HTR-8/SVneo (cell line): Measurements from ENCODE around the gene CDH4.
"Not testable (repeated sequence)": the region's sequence is repeated elsewhere in the genome, so short reads cannot be mapped to it uniquely, and the experiment has no call there.

Experiments used
- DNase-seq: peaks from one replicate; pipeline ENCODE4 v3.0.0; 2011; ENCODE audit warnings: low spot score, mixed read lengths; ENCODE audit not compliant: insufficient read length
- FAIRE-seq: peaks from 2 replicates; lab custom pipeline; 2011; peaks lifted over from hg19 to GRCh38; lab: Jason Lieb, UNC

Gene CDH4

GRCh38 chr20:61443443-61444126 is 191.5 kb downstream of the CDH4 start:
- FAIRE-seq: no peak
- DNase-seq: no peak

DNA sequence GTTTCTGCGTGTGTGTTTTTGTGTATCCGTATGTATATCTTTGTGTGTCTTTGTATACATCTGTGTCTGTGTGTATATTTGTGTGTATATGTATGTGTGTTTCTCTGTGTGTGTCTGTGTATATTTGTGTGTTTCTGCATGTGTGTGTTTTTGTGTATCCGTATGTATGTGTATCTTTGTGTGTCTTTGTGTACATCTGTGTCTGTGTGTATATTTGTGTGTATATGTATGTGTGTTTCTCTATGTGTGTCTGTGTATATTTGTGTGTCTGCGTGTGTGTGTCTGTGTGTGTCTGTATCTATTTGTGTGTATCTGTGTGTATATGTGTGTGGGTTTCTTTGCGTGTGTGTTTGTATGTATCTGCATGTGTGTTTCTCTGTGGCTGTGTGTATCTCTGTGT is 192.6 kb downstream of the CDH4 start:
- FAIRE-seq: no peak
- DNase-seq: no peak

- no peak for DNase-seq
- FAIRE-seq: no peak
Measured at GRCh38 chr20:61445138-61445537, 193.1 kb downstream of the CDH4 start.

DNA sequence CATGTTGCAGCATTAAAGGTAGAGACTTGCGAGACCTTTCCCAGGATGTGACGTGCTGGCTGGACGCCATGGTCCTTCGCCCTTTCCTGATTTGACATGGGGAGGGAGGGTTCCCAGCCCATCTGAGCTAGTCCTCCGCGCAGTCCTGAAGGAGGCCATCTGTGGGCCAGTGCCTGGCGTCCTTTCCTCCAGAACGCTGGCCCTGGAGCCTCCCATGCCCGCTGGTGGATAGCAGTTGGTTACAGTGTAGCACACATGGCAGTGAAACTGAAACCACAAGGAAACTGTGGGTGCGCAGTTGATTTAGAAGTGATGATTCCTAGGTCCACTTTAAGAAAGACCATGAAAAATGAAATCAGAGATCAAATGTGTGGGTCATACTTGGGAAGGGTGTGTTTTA is 193.7 kb downstream of the CDH4 start:
- FAIRE-seq: peak; percentile 67

DNA sequence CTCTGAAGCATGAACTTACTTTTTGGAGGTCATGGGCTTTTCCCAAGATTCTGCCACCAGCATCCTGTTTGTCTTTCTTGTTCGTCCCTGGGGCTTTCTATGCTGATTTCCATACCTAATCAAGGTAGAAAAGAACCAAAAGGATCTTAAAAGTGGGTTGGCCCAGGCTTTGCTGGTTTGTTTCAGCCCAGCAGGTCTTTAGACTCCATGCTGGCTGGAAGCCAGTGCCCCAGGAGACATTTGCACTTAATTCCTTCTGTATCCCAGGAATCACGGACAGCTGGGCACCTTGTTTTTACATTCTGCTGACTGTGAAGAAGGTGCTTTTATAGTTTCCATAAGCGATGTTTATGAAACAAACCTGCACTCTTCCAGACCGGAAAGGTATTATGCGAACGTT is 195.9 kb downstream of the CDH4 start:
- FAIRE-seq: no peak
- DNase-seq: no peak

More for the DNA sequence above, 193.7 kb downstream of the CDH4 start:
- no peak for DNase-seq

- FAIRE-seq (no peak), DNase-seq (no peak)
Measured at GRCh38 chr20:61448386-61448785, 196.3 kb downstream of the CDH4 start.

DNA sequence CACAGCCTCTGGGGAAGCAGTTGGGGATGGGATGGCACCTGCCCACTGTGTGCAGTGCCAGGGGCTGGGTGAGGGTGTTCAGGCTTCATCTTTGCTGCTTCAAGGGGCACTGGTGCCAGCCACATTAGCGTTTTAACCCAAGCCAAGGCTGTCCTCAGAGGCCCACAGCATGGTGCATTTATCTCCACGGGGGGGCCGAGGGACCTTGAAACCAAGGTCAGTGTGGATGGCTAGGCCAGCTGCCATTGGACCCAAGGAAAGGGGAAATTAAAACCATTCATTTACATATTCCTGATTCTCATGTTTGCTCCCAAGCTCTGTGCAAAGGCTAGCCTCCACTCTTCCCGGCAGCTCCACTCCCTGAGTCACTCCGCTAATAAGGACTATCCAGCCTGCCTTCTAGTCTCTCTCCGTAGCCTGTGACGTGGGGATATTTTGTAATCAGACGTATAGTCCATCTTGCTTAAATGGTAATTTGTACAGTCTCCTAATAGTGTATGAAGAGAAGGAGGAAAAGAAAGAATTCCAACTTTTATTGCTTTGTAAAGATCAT is 197.1 kb downstream of the CDH4 start:
- FAIRE-seq (peak; percentile 49), DNase-seq (no peak)

DNA sequence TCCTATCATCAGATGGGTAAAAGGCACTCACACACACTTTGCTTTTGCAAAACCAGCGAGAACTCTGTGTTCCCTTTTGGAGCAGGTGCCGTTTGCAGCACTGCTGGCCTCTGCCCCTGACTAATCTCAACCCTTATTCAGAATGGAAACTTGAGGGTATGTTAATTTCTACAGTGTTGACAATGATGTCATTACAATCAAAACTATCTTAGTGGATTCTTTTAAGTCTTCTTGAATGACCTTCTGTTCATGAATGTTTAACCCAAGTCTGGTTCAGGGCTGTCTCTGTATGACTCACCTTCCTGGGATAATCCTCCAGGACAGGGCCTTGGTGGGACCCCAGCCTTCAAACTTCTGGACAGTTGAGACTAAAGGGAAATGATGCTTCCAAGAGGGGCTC is 197.9 kb downstream of the CDH4 start:
- FAIRE-seq (no peak), DNase-seq (no peak)

DNA sequence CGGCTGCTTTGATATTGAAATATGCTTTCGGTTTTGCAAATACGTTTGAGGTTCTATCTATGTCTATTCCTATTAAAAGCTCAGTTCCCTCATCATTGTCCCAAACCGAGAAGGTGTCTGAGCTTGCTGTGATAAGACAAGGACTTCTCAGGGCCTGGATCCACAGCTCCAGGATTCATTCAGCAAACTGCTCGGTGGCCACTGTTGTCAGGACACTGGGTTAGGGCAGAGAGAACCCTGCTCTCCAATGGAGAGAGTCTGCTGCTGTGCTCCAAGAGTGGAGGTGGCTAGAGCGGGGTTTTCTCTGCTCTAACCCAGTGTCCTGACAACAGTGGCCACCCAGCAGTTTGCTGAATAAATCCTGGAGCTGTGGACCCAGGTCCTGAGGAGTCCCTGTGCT is 198.5 kb downstream of the CDH4 start:
- FAIRE-seq (no peak), DNase-seq (no peak)

GRCh38 chr20:61451009-61451408 is 198.9 kb downstream of the CDH4 start:
- no peak for FAIRE-seq

GRCh38 chr20:61451953-61452352 is 199.9 kb downstream of the CDH4 start:
- FAIRE-seq (no peak), DNase-seq (no peak)

More at GRCh38 chr20:61451009-61451408, 198.9 kb downstream of the CDH4 start:
- DNase-seq: no peak

- no peak for FAIRE-seq
- DNase-seq: no peak
Measured at GRCh38 chr20:61453219-61453618, 201.2 kb downstream of the CDH4 start.

DNA sequence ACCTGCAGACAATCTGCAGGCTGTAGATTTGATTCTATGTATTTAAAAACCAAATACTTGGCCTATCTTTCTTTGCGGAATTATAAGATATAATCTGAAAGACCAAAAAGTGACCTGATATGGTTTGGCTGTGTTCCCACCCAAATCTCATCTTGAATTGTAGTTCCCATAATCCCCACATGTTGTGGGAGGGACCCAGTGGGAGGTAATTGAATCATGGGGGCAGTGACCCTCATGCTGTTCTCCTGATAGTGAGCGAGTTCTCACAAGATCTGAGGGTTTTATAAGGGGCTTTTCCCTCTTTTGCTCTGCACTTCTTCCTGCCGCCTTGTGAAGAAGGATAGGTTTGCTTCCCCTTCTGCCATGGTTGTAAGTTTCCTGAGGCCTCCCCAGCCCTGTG is 201.6 kb downstream of the CDH4 start:
- FAIRE-seq, DNase-seq: not testable (repeated sequence)

GRCh38 chr20:61454053-61454452 is 202.0 kb downstream of the CDH4 start:
- no peak for FAIRE-seq

DNA sequence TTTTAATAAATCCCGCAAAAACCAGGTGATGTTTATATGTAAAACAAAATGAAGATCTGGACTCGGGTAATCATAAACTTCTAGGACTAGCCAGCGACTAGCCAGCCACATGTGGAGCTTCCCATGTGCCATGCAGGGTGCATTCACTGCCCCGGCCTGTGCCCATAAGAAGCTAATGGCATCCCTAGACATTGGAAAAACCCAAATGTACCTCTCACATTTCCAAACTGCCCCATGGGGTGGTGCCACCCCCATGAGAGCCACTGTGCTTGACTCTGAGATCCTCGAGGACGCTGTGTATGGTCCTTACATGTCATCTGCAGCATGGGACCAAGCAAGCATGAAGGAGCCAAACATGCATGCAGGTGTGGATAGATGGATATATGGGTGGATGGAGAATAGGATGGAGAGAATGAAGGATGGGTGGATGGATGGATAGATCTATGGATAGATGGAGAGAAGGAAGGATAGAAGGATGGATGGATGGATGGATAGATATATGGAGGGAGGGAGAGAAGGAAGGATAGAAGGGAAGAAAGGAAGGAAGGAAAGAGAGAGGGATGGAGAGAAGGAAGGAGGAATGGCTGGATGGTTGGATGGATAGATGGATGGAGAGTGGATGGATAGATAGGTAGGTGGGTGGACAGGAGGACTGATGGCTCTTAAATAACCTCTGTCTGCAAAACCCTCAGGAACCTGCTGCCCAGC is 203.6 kb downstream of the CDH4 start:
- DNase-seq (no peak), FAIRE-seq (peak; percentile 36)

More at GRCh38 chr20:61454053-61454452, 202.0 kb downstream of the CDH4 start:
- DNase-seq: no peak

GRCh38 chr20:61457725-61458124 is 205.7 kb downstream of the CDH4 start:
- FAIRE-seq: peak; percentile 100
- no peak for DNase-seq

- DNase-seq: no peak
- FAIRE-seq: no peak
Measured at GRCh38 chr20:61458146-61458746, 206.2 kb downstream of the CDH4 start.

DNA sequence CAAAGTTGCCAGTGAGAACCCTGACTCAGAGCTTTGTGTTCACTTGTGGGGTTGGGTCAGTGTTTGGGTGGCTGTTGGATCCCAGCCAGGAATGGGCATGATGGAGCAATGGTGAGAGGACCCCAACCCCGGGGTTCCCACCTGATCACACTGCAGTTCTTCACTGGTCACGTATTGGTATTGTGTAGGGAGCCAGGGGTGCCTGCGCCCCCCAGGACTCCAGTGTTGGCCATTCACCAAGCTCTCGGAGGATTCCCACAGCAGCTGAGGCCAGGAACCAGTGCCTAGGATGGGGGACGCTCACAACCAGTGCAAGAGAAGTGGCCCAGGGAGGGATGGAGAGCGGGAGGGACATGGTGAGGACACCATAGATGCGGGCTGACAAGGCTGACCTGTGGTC is 207.2 kb downstream of the CDH4 start:
- DNase-seq (no peak), FAIRE-seq (peak; percentile 36)

GRCh38 chr20:61459705-61460104 is 207.6 kb downstream of the CDH4 start:
- no peak for FAIRE-seq
- DNase-seq: no peak

DNA sequence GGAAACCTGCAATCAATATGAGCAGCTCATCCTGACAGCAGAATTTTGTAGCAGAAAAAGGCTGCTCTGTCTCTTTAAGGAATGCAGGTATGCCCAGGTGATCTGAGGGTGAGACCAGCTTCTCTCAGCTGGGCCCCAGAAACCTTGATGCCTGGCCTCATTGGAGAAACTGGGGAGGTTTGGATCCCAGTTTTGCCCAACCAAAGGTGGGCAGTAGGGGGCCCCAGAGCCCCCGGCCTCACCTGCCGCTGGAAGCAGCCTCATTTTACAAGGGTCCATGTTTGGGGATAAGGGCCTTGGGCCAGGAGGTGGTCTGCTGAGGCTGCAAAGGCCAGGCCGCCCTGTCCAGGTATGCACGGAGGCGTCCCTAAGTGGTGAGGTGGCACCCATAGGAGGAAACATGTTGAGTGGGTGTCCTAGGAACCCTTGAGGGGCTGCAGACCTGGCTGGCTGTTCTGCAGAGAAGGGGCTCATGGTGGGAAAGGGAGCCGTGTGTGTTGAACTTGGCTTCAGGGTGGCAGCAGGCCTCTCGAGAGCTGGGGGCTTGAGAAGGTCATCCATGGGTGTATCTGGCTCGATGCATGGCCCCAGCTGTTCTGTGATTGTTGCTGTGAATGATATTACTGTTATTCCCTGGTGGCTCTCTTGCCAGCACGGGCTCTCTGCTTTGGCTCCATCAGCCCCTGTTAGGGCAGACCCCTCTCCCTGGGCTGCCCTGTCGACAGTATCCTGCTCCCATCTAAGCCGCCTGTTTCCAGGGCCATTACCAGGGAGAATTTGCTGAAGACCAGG is 208.4 kb downstream of the CDH4 start:
- no peak for FAIRE-seq

More for the DNA sequence above, 208.4 kb downstream of the CDH4 start:
- DNase-seq: no peak
